Measurements from ENCODE around the gene BACE2.

DNA sequence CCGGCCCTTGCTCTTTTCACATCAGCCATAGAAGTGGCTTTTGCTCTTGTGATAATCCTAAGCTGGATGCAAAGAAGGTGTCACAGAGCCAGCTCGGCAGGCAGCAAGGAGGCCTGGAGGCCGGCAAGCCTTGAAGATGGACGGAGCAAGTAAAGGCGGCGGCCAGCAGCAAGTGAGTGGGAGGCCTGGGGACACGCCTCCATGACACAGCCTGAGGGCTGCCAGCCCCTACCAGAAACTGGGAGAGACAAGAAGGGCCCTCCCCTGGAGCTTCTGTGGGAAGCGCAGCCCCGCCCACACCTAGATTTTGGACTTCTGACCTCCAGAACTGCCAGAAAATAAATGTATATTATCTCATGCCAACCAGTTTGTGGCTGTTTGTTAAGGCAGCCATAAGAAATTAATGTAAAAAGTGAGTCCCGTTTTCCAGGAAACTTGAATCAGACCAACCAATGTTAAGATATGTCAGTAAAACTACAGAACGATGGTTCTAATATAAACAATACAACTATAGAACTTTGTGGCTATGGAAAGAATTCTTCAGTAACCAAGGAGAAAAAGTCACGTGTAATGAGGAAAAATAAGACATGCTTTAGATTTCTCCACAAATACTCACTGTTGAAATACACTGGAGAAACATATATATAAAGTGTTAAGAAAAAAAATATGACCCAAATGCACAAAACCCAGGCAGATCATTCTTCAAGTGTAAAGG, 49.9 kb downstream of the BACE2 start:
- no peak for TF ChIP-seq YY1 (tag by site-specific recombination; IDR thresholded peaks at IDR 0.05)
- no peak for TF ChIP-seq ZNF350 (tag by site-specific recombination; IDR thresholded peaks at IDR 0.05)
- TF ChIP-seq ZNF311 (tag by site-specific recombination; IDR thresholded peaks at IDR 0.05; ENCODE audit: borderline replicate concordance), result no peak
- TF ChIP-seq, protein P1, sequence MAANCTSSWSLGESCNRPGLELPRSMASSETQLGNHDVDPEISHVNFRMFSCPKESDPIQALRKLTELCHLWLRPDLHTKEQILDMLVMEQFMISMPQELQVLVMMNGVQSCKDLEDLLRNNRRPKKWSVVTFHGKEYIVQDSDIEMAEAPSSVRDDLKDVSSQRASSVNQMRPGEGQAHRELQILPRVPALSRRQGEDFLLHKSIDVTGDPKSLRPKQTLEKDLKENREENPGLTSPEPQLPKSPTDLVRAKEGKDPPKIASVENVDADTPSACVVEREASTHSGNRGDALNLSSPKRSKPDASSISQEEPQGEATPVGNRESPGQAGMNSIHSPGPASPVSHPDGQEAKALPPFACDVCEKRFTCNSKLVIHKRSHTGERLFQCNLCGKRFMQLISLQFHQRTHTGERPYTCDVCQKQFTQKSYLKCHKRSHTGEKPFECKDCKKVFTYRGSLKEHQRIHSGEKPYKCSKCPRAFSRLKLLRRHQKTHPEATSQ (tag by site-specific recombination; IDR thresholded peaks at IDR 0.05), result no peak
- TF ChIP-seq, protein P2, sequence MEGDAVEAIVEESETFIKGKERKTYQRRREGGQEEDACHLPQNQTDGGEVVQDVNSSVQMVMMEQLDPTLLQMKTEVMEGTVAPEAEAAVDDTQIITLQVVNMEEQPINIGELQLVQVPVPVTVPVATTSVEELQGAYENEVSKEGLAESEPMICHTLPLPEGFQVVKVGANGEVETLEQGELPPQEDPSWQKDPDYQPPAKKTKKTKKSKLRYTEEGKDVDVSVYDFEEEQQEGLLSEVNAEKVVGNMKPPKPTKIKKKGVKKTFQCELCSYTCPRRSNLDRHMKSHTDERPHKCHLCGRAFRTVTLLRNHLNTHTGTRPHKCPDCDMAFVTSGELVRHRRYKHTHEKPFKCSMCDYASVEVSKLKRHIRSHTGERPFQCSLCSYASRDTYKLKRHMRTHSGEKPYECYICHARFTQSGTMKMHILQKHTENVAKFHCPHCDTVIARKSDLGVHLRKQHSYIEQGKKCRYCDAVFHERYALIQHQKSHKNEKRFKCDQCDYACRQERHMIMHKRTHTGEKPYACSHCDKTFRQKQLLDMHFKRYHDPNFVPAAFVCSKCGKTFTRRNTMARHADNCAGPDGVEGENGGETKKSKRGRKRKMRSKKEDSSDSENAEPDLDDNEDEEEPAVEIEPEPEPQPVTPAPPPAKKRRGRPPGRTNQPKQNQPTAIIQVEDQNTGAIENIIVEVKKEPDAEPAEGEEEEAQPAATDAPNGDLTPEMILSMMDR (tag by site-specific recombination; IDR thresholded peaks at IDR 0.05), result no peak
- no peak for TF ChIP-seq ZNF768 (tag by site-specific recombination; IDR thresholded peaks at IDR 0.05)
- no peak for TF ChIP-seq ZNF239 (tag by site-specific recombination; IDR thresholded peaks at IDR 0.05)
- no peak for TF ChIP-seq REPIN1 (tag by site-specific recombination; IDR thresholded peaks at IDR 0.05; ENCODE audit: low read depth)
- TF ChIP-seq ZNF621 (tag by site-specific recombination; IDR thresholded peaks at IDR 0.05), result no peak
- no peak for TF ChIP-seq ZNF121 (tag by site-specific recombination; IDR thresholded peaks at IDR 0.05)
